ENCODE measurements around the gene FAM72C. TPM values are rescaled to one million over a fixed set of nuclear protein-coding genes. Genes with fewer than 3 reads are reported as not detected.
"Not testable (repeated sequence)": the region's sequence is repeated elsewhere in the genome, so short reads cannot be mapped to it uniquely, and the experiment has no call there.

The FAM72C gene
- 0.20 and 0.44 TPM in 2 replicates for total RNA-seq

GRCh38 chr1:143971924-143972700, at the start of gene FAM72C:
TSS of gene FAM72C (minus strand) at chr1:143971986. CDS start at chr1:143971141, 845 bp downstream.
- not testable (repeated sequence) for DNase-seq (ENCODE audit: low read depth in 2 of 2)

GRCh38 chr1:144020001-144020738, 48.4 kb upstream of the FAM72C start:
- DNase-seq (ENCODE audit: low read depth in 2 of 2), result not testable (repeated sequence)

GRCh38 chr1:144019101-144019500, 47.3 kb upstream of the FAM72C start:
- DNase-seq (ENCODE audit: low read depth in 2 of 2), result not testable (repeated sequence)

GRCh38 chr1:144015180-144015966, 43.6 kb upstream of the FAM72C start:
- peak; percentile 43 to 44 for DNase-seq (ENCODE audit: low read depth in 2 of 2)

GRCh38 chr1:144014528-144014927, 42.7 kb upstream of the FAM72C start:
- not testable (repeated sequence) for DNase-seq (ENCODE audit: low read depth in 2 of 2)

- not testable (repeated sequence) for DNase-seq (ENCODE audit: low read depth in 2 of 2)
These were observed 42.3 kb upstream of the FAM72C start for GRCh38 chr1:144014121-144014520.

- not testable (repeated sequence) for DNase-seq (ENCODE audit: low read depth in 2 of 2)
These were observed 40.5 kb upstream of the FAM72C start for GRCh38 chr1:144012168-144012733.

- not testable (repeated sequence) for DNase-seq (ENCODE audit: low read depth in 2 of 2)
These were observed 37.6 kb upstream of the FAM72C start for GRCh38 chr1:144009410-144009809.

- not testable (repeated sequence) for DNase-seq (ENCODE audit: low read depth in 2 of 2)
These were observed 32.5 kb upstream of the FAM72C start for GRCh38 chr1:144004259-144004658.

- DNase-seq (ENCODE audit: low read depth in 2 of 2), result not testable (repeated sequence)
These were observed 31.7 kb upstream of the FAM72C start for GRCh38 chr1:144003306-144004029.

GRCh38 chr1:144002141-144002881, 30.5 kb upstream of the FAM72C start:
- DNase-seq (ENCODE audit: low read depth in 2 of 2), result peak; percentile 1 to 7

- not testable (repeated sequence) for DNase-seq (ENCODE audit: low read depth in 2 of 2)
These were observed 29.3 kb upstream of the FAM72C start for GRCh38 chr1:144001077-144001476.

- not testable (repeated sequence) for DNase-seq (ENCODE audit: low read depth in 2 of 2)
These were observed 24.2 kb upstream of the FAM72C start for GRCh38 chr1:143996020-143996419.

- DNase-seq (ENCODE audit: low read depth in 2 of 2), result not testable (repeated sequence)
These were observed 21.6 kb upstream of the FAM72C start for GRCh38 chr1:143993301-143993907.

GRCh38 chr1:143990699-143991098, 18.9 kb upstream of the FAM72C start:
- DNase-seq (ENCODE audit: low read depth in 2 of 2), result not testable (repeated sequence)

GRCh38 chr1:143989719-143990118, 17.9 kb upstream of the FAM72C start:
- not testable (repeated sequence) for DNase-seq (ENCODE audit: low read depth in 2 of 2)

GRCh38 chr1:143989427-143989712, 17.6 kb upstream of the FAM72C start:
- not testable (repeated sequence) for DNase-seq (ENCODE audit: low read depth in 2 of 2)

- not testable (repeated sequence) for DNase-seq (ENCODE audit: low read depth in 2 of 2)
These were observed 17.0 kb upstream of the FAM72C start for GRCh38 chr1:143988602-143989426.

- DNase-seq (ENCODE audit: low read depth in 2 of 2), result not testable (repeated sequence)
These were observed 16.1 kb upstream of the FAM72C start for GRCh38 chr1:143987868-143988267.
